GM18519 (cell line): ENCODE results near the gene KLHDC3.
A peak's percentile ranks its signal among the peaks of the same experiment; 100 is the strongest.

Source experiments
- ATAC-seq: cut with Tn5 transposase; IDR thresholded peaks from one replicate; pipeline ENCODE4 v1.9.1; 2021; ENCODE audit warnings: mild to moderate bottlenecking, moderate library complexity; ENCODE audit not compliant: unreplicated experiment, low FRiP score

KLHDC3 gene

GRCh38 chr6:43052842-43053544 is 38.9 kb downstream of the KLHDC3 start:
- no peak for ATAC-seq

GRCh38 chr6:43053545-43054205 is 39.6 kb downstream of the KLHDC3 start, which contains the start of gene CUL7:
Gene CUL7 (minus strand): TSS chr6:43053851. CDS start chr6:43052788, 1,063 bp downstream.
- ATAC-seq, result peak; percentile 72

GRCh38 chr6:43054206-43054943 is 40.3 kb downstream of the KLHDC3 start:
- no peak for ATAC-seq

- no peak for ATAC-seq
Measured at GRCh38 chr6:43055966-43056365, 41.9 kb downstream of the KLHDC3 start.

GRCh38 chr6:43058531-43058930 is 44.5 kb downstream of the KLHDC3 start:
- no peak for ATAC-seq

GRCh38 chr6:43059168-43060033 is 45.4 kb downstream of the KLHDC3 start, which contains the start of the genes KLC4 and MRPL2:
Gene KLC4 (plus strand): TSS chr6:43059631. CDS start chr6:43061336, 1,705 bp downstream.
Gene MRPL2 (minus strand): TSS chr6:43059434. CDS start chr6:43059381, 53 bp downstream.
- peak; percentile 76 for ATAC-seq

- ATAC-seq, result no peak
Measured at GRCh38 chr6:43060034-43060754, 46.1 kb downstream of the KLHDC3 start.

- ATAC-seq, result no peak
Measured at GRCh38 chr6:43060755-43061633, 46.9 kb downstream of the KLHDC3 start.

- no peak for ATAC-seq
Measured at GRCh38 chr6:43061861-43062260, 47.8 kb downstream of the KLHDC3 start.

GRCh38 chr6:43062818-43063217 is 48.8 kb downstream of the KLHDC3 start:
- ATAC-seq, result no peak

- no peak for ATAC-seq
Measured at GRCh38 chr6:43070028-43070632, 56.1 kb downstream of the KLHDC3 start.
